OCI-LY7 (cell line): ENCODE results near the gene PCDH9. TPM values are rescaled to one million over a fixed set of nuclear protein-coding genes. Genes with fewer than 3 reads are reported as not detected.

Experiments
- BruUV-seq: library from RNA; stranded (reverse); fragments of 400-500 nt; replicated peaks from 2 replicates; lab custom pipeline; 2021; lab: Mats Ljungman, UMichigan
- CTCF ChIA-PET: fragments of 300-600 bp; sonication (Branson Sonifier 250); formaldehyde crosslinking; loops from one replicate; lab custom pipeline; 2022; ENCODE audit warnings: antibody characterized with exemption; ENCODE audit not compliant: unreplicated experiment; lab: Charles Lee
- POLR2A ChIA-PET: fragments of 300-600 bp; sonication (Branson Sonifier 250); formaldehyde crosslinking; loops from one replicate; lab custom pipeline; 2022; ENCODE audit warnings: antibody characterized with exemption; lab: Charles Lee
- DNase-seq: peaks from one replicate; pipeline ENCODE4 v3.0.0-alpha.2; 2015; ENCODE audit warnings: low spot score
- H2AFZ ChIP-seq: fragments of 200-600 bp; sonication (generic), shearing (Covaris generic); 2 replicates; pipeline ENCODE4 v1.6.1; 2014; ENCODE audit warnings: mild to moderate bottlenecking, antibody characterized with exemption, low read length, moderate library complexity
- H3K27ac ChIP-seq: fragments of 200-600 bp; sonication (generic); 2 replicates; pipeline ENCODE4 v1.5.1; 2014; ENCODE audit warnings: mixed run types, low read depth, mild to moderate bottlenecking, moderate library complexity, low read length, inconsistent platforms; ENCODE audit not compliant: poor library complexity, severe bottlenecking
- H3K36me3 ChIP-seq: fragments of 200-600 bp; sonication (generic); 2 replicates; pipeline ENCODE4 v1.6.1; 2014; ENCODE audit warnings: mild to moderate bottlenecking, antibody characterized with exemption, low read length, moderate library complexity, mixed read lengths; ENCODE audit not compliant: insufficient read depth
- H3K4me1 ChIP-seq: fragments of 200-600 bp; sonication (generic); 2 replicates; pipeline ENCODE4 v1.5.1; 2014; ENCODE audit warnings: mild to moderate bottlenecking, low read length; ENCODE audit not compliant: insufficient read depth, poor library complexity, severe bottlenecking
- H3K4me2 ChIP-seq: fragments of 200-600 bp; sonication (generic); 2 replicates; pipeline ENCODE4 v1.6.1; 2014; ENCODE audit warnings: mild to moderate bottlenecking, low read length
- H3K4me3 ChIP-seq: fragments of 200-600 bp; sonication (generic); 2 replicates; pipeline ENCODE4 v1.5.1; 2014; ENCODE audit warnings: mild to moderate bottlenecking, low read depth, low read length; ENCODE audit not compliant: poor library complexity, severe bottlenecking
- H3K79me2 ChIP-seq: fragments of 200-600 bp; sonication (generic); 2 replicates; pipeline ENCODE4 v1.6.1; 2016; ENCODE audit warnings: low read depth, mild to moderate bottlenecking, low read length, moderate library complexity, mixed read lengths; ENCODE audit not compliant: insufficient read depth
- H3K9me2 ChIP-seq: fragments of 200-600 bp; sonication (generic); 2 replicates; pipeline ENCODE4 v1.6.1; 2016; ENCODE audit warnings: mild to moderate bottlenecking, low read length, mixed read lengths; ENCODE audit not compliant: insufficient read depth
- H3K9me3 ChIP-seq: fragments of 200-600 bp; sonication (generic); 2 replicates; pipeline ENCODE4 v1.6.1; 2014; ENCODE audit warnings: mild to moderate bottlenecking, mixed run types, low read length, mixed read lengths
- H4K20me1 ChIP-seq: fragments of 200-600 bp; sonication (generic); 2 replicates; pipeline ENCODE4 v1.6.1; 2014; ENCODE audit warnings: mild to moderate bottlenecking, antibody characterized with exemption, low read length, moderate library complexity, mixed read lengths; ENCODE audit not compliant: insufficient read depth
- CTCF ChIP-seq: fragments of 200-600 bp; sonication (generic); conservative IDR thresholded peaks from 2 replicates; pipeline ENCODE4 v1.5.1; 2014; ENCODE audit warnings: mild to moderate bottlenecking, antibody characterized with exemption, low read length, moderate library complexity, mixed read lengths
- EZH2phosphoT487 ChIP-seq: fragments of 200-600 bp; sonication (generic); IDR thresholded peaks from 2 replicates; pipeline ENCODE4 v1.6.1; 2018; ENCODE audit warnings: low read depth, borderline replicate concordance, mild to moderate bottlenecking, mixed run types, antibody characterized with exemption, low read length, moderate library complexity, mixed read lengths
- intact Hi-C: fragments of 100-400 bp; cut with micrococcal nuclease; formaldehyde crosslinking; loops from one replicate; pipeline ENCODE4 v1.10.0; 2022; ENCODE audit not compliant: unreplicated experiment
- total RNA-seq, 2 experiments: library from RNA; depleted of rRNA in 1 of 2; stranded (reverse); fragments of >200 nt in 1 of 2; shearing (Covaris generic) in 1 of 2; gene quantifications; 2 replicates each; pipeline ENCODE4 v1.2.3, GENCODE V29; 2014 to 2022

PCDH9 gene
- total RNA-seq, 2 experiments from 2014 or later: 20.1 to 26.0 TPM

DNA sequence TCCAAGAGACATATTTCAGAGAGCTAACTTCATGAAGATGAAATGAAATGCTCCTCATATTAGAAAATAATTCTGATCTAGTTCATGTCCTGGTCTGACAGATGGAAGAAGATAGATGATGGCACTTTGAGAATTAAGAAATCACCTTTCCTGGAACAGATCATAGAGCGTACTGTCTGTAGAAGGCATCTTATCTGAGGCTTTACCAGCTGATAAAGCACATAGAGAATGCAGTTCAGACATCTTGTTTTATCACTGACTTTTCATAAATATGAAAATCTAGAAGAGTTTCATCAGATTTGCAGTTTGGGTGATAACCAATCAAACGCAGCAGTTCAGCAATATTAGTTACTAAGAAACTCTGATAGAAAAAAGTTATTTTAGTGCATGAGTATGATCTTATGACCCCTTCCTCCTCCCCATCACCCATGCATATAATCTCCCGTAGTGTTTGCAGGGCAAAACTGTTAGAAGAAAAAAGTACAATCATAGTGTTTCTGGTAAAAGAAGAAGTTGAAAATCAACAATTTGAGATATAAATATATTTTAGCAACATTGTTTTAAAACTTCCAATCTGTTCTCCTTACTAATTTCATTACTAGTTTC lies 585.2 kb downstream of the PCDH9 start:
- Histone ChIP-seq H3K4me1 (peaks cover 22% of the 10 kb centered on the region), H2AFZ (peak overlapping the region; percentile 68), H3K4me3 (no peak overlapping the region), H3K79me2 (no peaks in the 10 kb centered on the region), H3K9me2 (no peaks in the 10 kb centered on the region), H4K20me1 (no peaks in the 10 kb centered on the region), H3K27ac (no peak overlapping the region), H3K36me3 (no peaks in the 10 kb centered on the region; the same call in 1 of the 2 replicates), H3K4me2 (peak overlapping the region; percentile 2; the same call in 1 of the 2 replicates), H3K9me3 (peaks cover 12% of the 10 kb centered on the region; the same call in 1 of the 2 replicates)
- no peak for TF ChIP-seq EZH2phosphoT487
- no peak for TF ChIP-seq CTCF
- DNase-seq: no peak
- BruUV-seq: no TSS peak
- intact Hi-C loops: no loop called here
- ChIA-PET CTCF (no interaction called here), POLR2A (interaction anchor here (0.7 to 2.3 kb wide), 11 partner anchors 8 to 694 kb away, joined by 3 to 9 read pairs (median 3); no protein-coding TSS in a partner anchor)

GRCh38 chr13:66640231-66640630 lies 589.9 kb downstream of the PCDH9 start:
- no peak for DNase-seq
- H3K4me3 ChIP-seq: no peak overlapping the region
- no peak overlapping the region for H3K4me2 ChIP-seq
- H3K4me1 ChIP-seq: peaks cover 22% of the 10 kb centered on the region
- ChIA-PET POLR2A (no interaction called here), CTCF (no interaction called here)
- H3K27ac ChIP-seq: no peak overlapping the region
- no peak for TF ChIP-seq CTCF
- no peak for TF ChIP-seq EZH2phosphoT487
- no peaks in the 10 kb centered on the region for H3K9me2 ChIP-seq
- intact Hi-C loops: no loop called here
- no peaks in the 10 kb centered on the region for H3K36me3 ChIP-seq
- peak overlapping the region; percentile 22; the same call in 1 of the 2 replicates for H2AFZ ChIP-seq
- peaks cover 4% of the 10 kb centered on the region; the same call in 1 of the 2 replicates for H3K9me3 ChIP-seq
- no TSS peak for BruUV-seq
- H4K20me1 ChIP-seq: no peaks in the 10 kb centered on the region
- no peaks in the 10 kb centered on the region for H3K79me2 ChIP-seq

GRCh38 chr13:66639044-66639443 lies 591.1 kb downstream of the PCDH9 start:
- BruUV-seq: no TSS peak
- POLR2A ChIA-PET: interaction anchor here (0.6 kb wide), 1 partner anchor 74 kb away, joined by 4 read pairs; no protein-coding TSS in a partner anchor

More at GRCh38 chr13:66639044-66639443, 591.1 kb downstream of the PCDH9 start:
- Histone ChIP-seq H4K20me1 (no peaks in the 10 kb centered on the region), H3K4me3 (no peak overlapping the region), H2AFZ (0 out of 2 replicates have a peak overlapping the region, but pooled peaks have one; percentile 22), H3K9me3 (peaks cover 4% of the 10 kb centered on the region; the same call in 1 of the 2 replicates), H3K9me2 (no peaks in the 10 kb centered on the region), H3K4me2 (no peak overlapping the region), H3K27ac (no peak overlapping the region), H3K4me1 (peaks cover 10% of the 10 kb centered on the region), H3K79me2 (no peaks in the 10 kb centered on the region), H3K36me3 (no peaks in the 10 kb centered on the region)
- intact Hi-C loops: no loop called here
- CTCF ChIA-PET: no interaction called here
- DNase-seq: no peak
- no peak for TF ChIP-seq CTCF
- no peak for TF ChIP-seq EZH2phosphoT487
